Keratinocyte (primary cell): ENCODE data around the gene EMX1. TPM values are rescaled to one million over a fixed set of nuclear protein-coding genes. Genes with fewer than 3 reads are reported as not detected.

Experiments used
- DNase-seq: peaks from one replicate; pipeline ENCODE4 v3.0.0-alpha.2; 2011; ENCODE audit warnings: low read depth, missing footprints, low spot score
- FAIRE-seq: peaks from 2 replicates; lab custom pipeline; 2011; peaks lifted over from hg19 to GRCh38; lab: Jason Lieb, UNC
- H2AFZ ChIP-seq: 2 replicates; pipeline ENCODE4 v1.6.0; 2012; ENCODE audit warnings: low read length, control low read depth, inconsistent platforms; ENCODE audit not compliant: control insufficient read depth
- H3K27ac ChIP-seq: 2 replicates; pipeline ENCODE4 v1.5.1; 2011; ENCODE audit warnings: low read length; ENCODE audit not compliant: control insufficient read depth, insufficient read depth
- H3K27me3 ChIP-seq: 3 replicates; pipeline ENCODE4 v1.6.0; 2011; ENCODE audit warnings: low read length; ENCODE audit not compliant: control insufficient read depth, insufficient read depth; ENCODE audit errors: extremely low read depth
- H3K36me3 ChIP-seq, 2 experiments: 2 replicates in 1 of 2; 3 replicates in 1 of 2; pipeline ENCODE4 v1.5.1; 2011; ENCODE audit warnings: low read length in 2 of 2, mild to moderate bottlenecking in 1 of 2; ENCODE audit not compliant: control insufficient read depth in 2 of 2, insufficient read depth in 2 of 2; ENCODE audit errors: extremely low read depth in 1 of 2
- H3K4me1 ChIP-seq: 3 replicates; pipeline ENCODE4 v1.5.1; 2011; ENCODE audit warnings: low read length; ENCODE audit not compliant: control insufficient read depth, insufficient read depth; ENCODE audit errors: extremely low read depth
- H3K4me2 ChIP-seq: 3 replicates; pipeline ENCODE4 v1.6.0; 2011; ENCODE audit warnings: low read depth, low read length; ENCODE audit not compliant: control insufficient read depth, insufficient read depth; ENCODE audit errors: extremely low read depth
- H3K4me3 ChIP-seq, 3 experiments: fragments of 200-600 bp in 1 of 3; sonication (generic) in 1 of 3; 2 replicates in 2 of 3; 3 replicates in 1 of 3; pipeline ENCODE4 v1.5.1; 2011 to 2016; ENCODE audit warnings: low read length in 3 of 3, mild to moderate bottlenecking in 3 of 3, control low read depth in 2 of 3, inconsistent platforms in 1 of 3, low read depth in 1 of 3, mixed read lengths in 1 of 3, mixed run types in 1 of 3, moderate library complexity in 1 of 3; ENCODE audit not compliant: control insufficient read depth in 2 of 3, insufficient read depth in 2 of 3; ENCODE audit errors: extremely low read depth in 1 of 3
- H3K79me2 ChIP-seq: 2 replicates; pipeline ENCODE4 v1.6.0; 2012; ENCODE audit warnings: low read length; ENCODE audit not compliant: control insufficient read depth, insufficient read depth
- H3K9ac ChIP-seq: 3 replicates; pipeline ENCODE4 v1.6.0; 2011; ENCODE audit warnings: low read length; ENCODE audit not compliant: control insufficient read depth, insufficient read depth; ENCODE audit errors: extremely low read depth
- H3K9me1 ChIP-seq: 3 replicates; pipeline ENCODE4 v1.6.0; 2011; ENCODE audit warnings: low read length; ENCODE audit not compliant: control insufficient read depth, insufficient read depth; ENCODE audit errors: extremely low read depth
- H3K9me3 ChIP-seq: 2 replicates; pipeline ENCODE4 v1.5.1; 2012; ENCODE audit warnings: low read depth, low read length; ENCODE audit not compliant: control insufficient read depth
- H4K20me1 ChIP-seq: 3 replicates; pipeline ENCODE4 v1.6.0; 2011; ENCODE audit warnings: low read length; ENCODE audit not compliant: control insufficient read depth, insufficient read depth; ENCODE audit errors: extremely low read depth
- EZH2 ChIP-seq: IDR thresholded peaks from one replicate; pipeline ENCODE4 v1.6.1; 2012; ENCODE audit warnings: inconsistent platforms, mild to moderate bottlenecking, low read length, moderate library complexity
- dilution Hi-C: fragments of 300-500 bp; cut with MboI; formaldehyde crosslinking; loops from one replicate; pipeline ENCODE4 v1.7.0; 2020; ENCODE audit warnings: low sequenced_read_pairs; ENCODE audit not compliant: extremely low pct_ligation_motif_present
- polyA plus RNA-seq, 5 experiments: library from polyadenylated mRNA; depleted of rRNA in 3 of 5; stranded (reverse) in 3 of 5; stranded (forward) in 1 of 5; unstranded in 1 of 5; fragments of >200 nt; gene quantifications; 1 replicate in 1 of 5; 2 replicates in 3 of 5; 3 replicates in 1 of 5; pipeline versions ENCODE4 v1.2.1 to v1.2.3, GENCODE V29; 2011 to 2012; ENCODE audit warnings: missing spikeins in 2 of 5, low read depth in 1 of 5, low replicate concordance in 1 of 5
- TF ChIP-seq, protein P1 (sequence below), 3 experiments: IDR thresholded peaks in 1 of 3; conservative IDR thresholded peaks in 1 of 3; optimal IDR thresholded peaks in 1 of 3; 2 replicates in 2 of 3; 3 replicates in 1 of 3; pipeline versions ENCODE3 to v1.5.1; 2011; ENCODE audit warnings: low read length in 3 of 3, mild to moderate bottlenecking in 3 of 3, moderate library complexity in 2 of 3, control low read depth in 1 of 3, inconsistent platforms in 1 of 3; ENCODE audit not compliant: insufficient read depth in 2 of 3; ENCODE audit errors: extremely low read depth in 1 of 3

EMX1 gene
- polyA plus RNA-seq, 1 donor (not counting 4 experiments of a cell fraction or from before 2014, with no cell fraction given) = not detected

DNA sequence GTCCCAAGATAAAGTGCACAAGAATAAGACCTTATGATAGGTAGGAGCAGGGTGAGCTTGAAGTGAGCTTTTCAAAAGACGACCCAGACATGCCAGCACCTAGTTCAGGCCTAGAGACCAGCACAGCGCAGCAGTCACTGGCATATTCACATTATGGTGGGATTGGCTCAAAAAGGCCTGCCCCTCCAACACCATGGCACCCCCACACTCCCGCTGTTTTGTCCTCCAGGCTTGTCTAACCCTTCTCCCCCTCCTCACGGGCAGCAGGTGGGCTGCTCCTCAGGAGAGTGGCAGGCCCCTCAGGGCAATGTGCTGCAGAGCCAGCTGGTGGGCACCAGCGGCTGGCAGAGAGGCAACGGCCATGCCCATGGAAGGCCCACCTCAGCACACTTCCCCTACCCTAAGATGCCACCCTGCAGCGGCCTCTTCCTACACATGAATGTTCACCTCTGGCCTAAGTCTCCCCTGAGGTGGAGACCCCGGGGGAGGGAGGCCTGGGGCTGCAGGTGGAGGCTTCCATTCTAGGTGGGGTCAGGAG is 25.6 kb downstream of the EMX1 start:
- Histone ChIP-seq H3K27me3 (peaks cover 7% of the 10 kb centered on the region), H3K9ac (no peak overlapping the region), H3K4me2 (no peak overlapping the region), H2AFZ (no peak overlapping the region), H3K4me3 (no peak overlapping the region), H3K79me2 (no peaks in the 10 kb centered on the region), H3K4me1 (no peaks in the 10 kb centered on the region), H3K36me3 (no peaks in the 10 kb centered on the region), H3K27ac (no peak overlapping the region), H4K20me1 (no peaks in the 10 kb centered on the region), H3K9me1 (no peaks in the 10 kb centered on the region), H3K9me3 (no peaks in the 10 kb centered on the region)
- FAIRE-seq (no peak), DNase-seq (no peak)
- dilution Hi-C loops = no loop called here
- TF ChIP-seq EZH2 = no peak
- TF ChIP-seq, protein P1, sequence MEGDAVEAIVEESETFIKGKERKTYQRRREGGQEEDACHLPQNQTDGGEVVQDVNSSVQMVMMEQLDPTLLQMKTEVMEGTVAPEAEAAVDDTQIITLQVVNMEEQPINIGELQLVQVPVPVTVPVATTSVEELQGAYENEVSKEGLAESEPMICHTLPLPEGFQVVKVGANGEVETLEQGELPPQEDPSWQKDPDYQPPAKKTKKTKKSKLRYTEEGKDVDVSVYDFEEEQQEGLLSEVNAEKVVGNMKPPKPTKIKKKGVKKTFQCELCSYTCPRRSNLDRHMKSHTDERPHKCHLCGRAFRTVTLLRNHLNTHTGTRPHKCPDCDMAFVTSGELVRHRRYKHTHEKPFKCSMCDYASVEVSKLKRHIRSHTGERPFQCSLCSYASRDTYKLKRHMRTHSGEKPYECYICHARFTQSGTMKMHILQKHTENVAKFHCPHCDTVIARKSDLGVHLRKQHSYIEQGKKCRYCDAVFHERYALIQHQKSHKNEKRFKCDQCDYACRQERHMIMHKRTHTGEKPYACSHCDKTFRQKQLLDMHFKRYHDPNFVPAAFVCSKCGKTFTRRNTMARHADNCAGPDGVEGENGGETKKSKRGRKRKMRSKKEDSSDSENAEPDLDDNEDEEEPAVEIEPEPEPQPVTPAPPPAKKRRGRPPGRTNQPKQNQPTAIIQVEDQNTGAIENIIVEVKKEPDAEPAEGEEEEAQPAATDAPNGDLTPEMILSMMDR (optimal IDR thresholded peaks at IDR 0.05 in 1 of 3, IDR thresholded peaks at IDR 0.05 in 1 of 3, conservative IDR thresholded peaks at IDR 0.05 in 1 of 3; ENCODE audit: extremely low read depth in 1 of 3, insufficient read depth in 2 of 3, low read length in 3 of 3) = no peak

DNA sequence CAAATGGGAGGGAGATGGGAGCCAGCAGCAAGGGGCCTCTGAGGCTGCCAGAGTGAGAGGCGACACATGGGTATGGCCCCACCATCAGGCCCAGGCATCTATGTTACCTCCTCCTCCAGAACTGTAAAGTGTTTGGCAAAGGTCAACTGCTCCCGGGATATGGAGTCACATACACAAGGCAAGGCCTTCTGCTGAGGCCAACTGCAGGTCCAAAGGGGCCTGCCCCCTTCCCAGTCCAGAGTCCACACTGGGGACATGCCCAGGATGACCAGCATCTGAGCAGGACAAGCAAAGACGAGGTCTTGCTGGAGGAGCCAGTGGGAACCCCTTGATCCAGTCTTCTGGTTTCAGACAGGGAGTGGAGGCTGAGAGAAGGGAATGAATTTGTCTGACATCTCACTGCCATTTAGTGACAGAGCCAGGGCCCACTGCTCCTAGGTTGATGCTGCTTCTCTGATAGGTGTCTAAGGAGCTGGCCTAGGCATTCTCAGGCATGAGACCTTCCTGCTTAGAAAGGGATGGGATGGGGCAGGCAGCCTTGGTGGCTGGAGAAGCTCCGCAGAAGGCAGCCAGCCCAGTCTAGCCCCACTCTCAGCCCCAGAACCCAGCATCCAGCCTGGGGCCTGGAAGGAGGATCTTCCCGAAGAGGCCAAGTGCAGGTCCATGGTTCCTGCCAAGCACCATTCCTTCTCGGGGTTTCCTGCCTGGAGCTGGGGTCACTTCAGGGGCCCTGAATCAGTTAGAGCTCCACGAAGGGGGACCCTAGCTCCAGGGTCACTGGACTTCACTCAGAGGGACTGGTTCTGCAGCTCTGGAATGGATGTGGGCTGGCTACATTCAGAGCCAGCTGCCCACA is 26.4 kb downstream of the EMX1 start:
- H3K9me3 ChIP-seq = no peaks in the 10 kb centered on the region
- no peak overlapping the region for H3K9ac ChIP-seq
- H3K27ac ChIP-seq = no peak overlapping the region
- H3K27me3 ChIP-seq = peaks cover 3% of the 10 kb centered on the region
- H4K20me1 ChIP-seq = no peaks in the 10 kb centered on the region
- H3K79me2 ChIP-seq = no peaks in the 10 kb centered on the region
- dilution Hi-C loops = no loop called here
- H3K4me1 ChIP-seq = peaks cover 2% of the 10 kb centered on the region
- no peak overlapping the region for H2AFZ ChIP-seq
- TF ChIP-seq, protein P1 (optimal IDR thresholded peaks at IDR 0.05 in 1 of 3, IDR thresholded peaks at IDR 0.05 in 1 of 3, conservative IDR thresholded peaks at IDR 0.05 in 1 of 3; ENCODE audit: extremely low read depth in 1 of 3, insufficient read depth in 2 of 3, low read length in 3 of 3) = no peak
- TF ChIP-seq EZH2 = no peak
- H3K4me3 ChIP-seq = no peak overlapping the region
- no peaks in the 10 kb centered on the region for H3K9me1 ChIP-seq
- no peaks in the 10 kb centered on the region for H3K36me3 ChIP-seq
- no peak for DNase-seq
- FAIRE-seq = no peak
- H3K4me2 ChIP-seq = no peak overlapping the region
